ENCODE data around the gene ATP6V1E1. TPM values are rescaled to one million over a fixed set of nuclear protein-coding genes. Genes with fewer than 3 reads are reported as not detected.

Gene ATP6V1E1
- total and polyA plus RNA-seq, 10 of the 15 experiments (the other 5 are each of a cell fraction or from before 2014, with no cell fraction given), result 66.7 to 128 (median 87.9) TPM

GRCh38 chr22:17554814-17555213 lies 73.7 kb downstream of the ATP6V1E1 start:
- DNase-seq (ENCODE audit: low read depth, low spot score) (no peak), FAIRE-seq (no peak), ATAC-seq (no peak)
- WGBS (ENCODE audit: insufficient coverage, insufficient replicate concordance, low lambda C conversion rate, missing lambda C conversion rate), result 82% methylated on average over 3 of the region's 4 CpGs
- Histone ChIP-seq H4K20me1 (ENCODE audit: control insufficient read depth, insufficient read depth) (no peaks in the 10 kb centered on the region), H3K4me1 (ENCODE audit: control insufficient read depth, insufficient read depth, low read length) (no peaks in the 10 kb centered on the region), H3K4me3 (no peak overlapping the region), H3K9ac (ENCODE audit: control insufficient read depth, insufficient read depth, low read length) (no peak overlapping the region), H3K9me3 (replicated peaks; ENCODE audit: control insufficient read depth, insufficient read depth, low read length) (no peaks in the 10 kb centered on the region), H3K27me3 (replicated peaks in 1 of 2; ENCODE audit: control insufficient read depth in 2 of 2, insufficient read depth in 2 of 2, low read length in 1 of 2) (no peaks in the 10 kb centered on the region; a peak in 1 of 4 replicates), H3K79me2 (ENCODE audit: control insufficient read depth, insufficient read depth, low read length) (no peaks in the 10 kb centered on the region), H2AFZ (ENCODE audit: control insufficient read depth, low read depth, low read length) (no peak overlapping the region), H3K27ac (ENCODE audit: control insufficient read depth, insufficient read depth) (no peak overlapping the region), H3K4me2 (ENCODE audit: control insufficient read depth, insufficient read depth) (no peak overlapping the region), H3K36me3 (ENCODE audit: control insufficient read depth in 2 of 2, insufficient read depth in 2 of 2, low read length in 1 of 2) (no peaks in the 10 kb centered on the region)
- ChIA-PET RAD21 (ENCODE audit: unreplicated experiment) (no interaction called here), POLR2A (no interaction called here), CTCF (interaction anchor here (1.1 to 1.9 kb wide), 2 partner anchors 10 to 230 kb away, joined by 3 to 4 read pairs; no protein-coding TSS in a partner anchor), SMC1A (ENCODE audit: uncharacterized antibody, unreplicated experiment) (no interaction called here)
- in situ Hi-C loops (cut with MboI) (no loop called here), intact Hi-C loops (cut with micrococcal nuclease; ENCODE audit: unreplicated experiment) (loop anchor here (5.0 kb wide), 4 partner anchors 172 to 522 kb away; partner anchors contain the start of gene PEX26)
- no TSS peak for BruUV-seq (replicated peaks)
- TF ChIP-seq RELA (IDR thresholded peaks at IDR 0.05; ENCODE audit: borderline replicate concordance, partially characterized antibody) (no peak), NFYB (IDR thresholded peaks at IDR 0.05; ENCODE audit: insufficient read depth, low read depth, low read length) (no peak)

- H3K27ac ChIP-seq (ENCODE audit: control insufficient read depth, insufficient read depth), result no peak overlapping the region
- no peaks in the 10 kb centered on the region for H3K9me3 ChIP-seq (replicated peaks; ENCODE audit: control insufficient read depth, insufficient read depth, low read length)
- no peak for TF ChIP-seq IKZF2 (IDR thresholded peaks at IDR 0.05)
- RAD21 ChIA-PET (ENCODE audit: unreplicated experiment), result no interaction called here
- no peak for DNase-seq (ENCODE audit: low read depth, low spot score)
- 20% methylated on average over 7 of the region's 7 CpGs for WGBS (ENCODE audit: insufficient coverage, insufficient replicate concordance, low lambda C conversion rate, missing lambda C conversion rate)
- no peaks in the 10 kb centered on the region for H3K4me1 ChIP-seq (ENCODE audit: control insufficient read depth, insufficient read depth, low read length)
- H3K4me2 ChIP-seq (ENCODE audit: control insufficient read depth, insufficient read depth), result no peak overlapping the region
- intact Hi-C loops (cut with micrococcal nuclease; ENCODE audit: unreplicated experiment) (no loop called here), in situ Hi-C loops (cut with MboI) (no loop called here)
- no peaks in the 10 kb centered on the region for H3K36me3 ChIP-seq (ENCODE audit: control insufficient read depth in 2 of 2, insufficient read depth in 2 of 2, low read length in 1 of 2)
- no peak overlapping the region for H2AFZ ChIP-seq (ENCODE audit: control insufficient read depth, low read depth, low read length)
- no peaks in the 10 kb centered on the region for H3K79me2 ChIP-seq (ENCODE audit: control insufficient read depth, insufficient read depth, low read length)
- SMC1A ChIA-PET (ENCODE audit: uncharacterized antibody, unreplicated experiment), result no interaction called here
- H3K27me3 ChIP-seq (replicated peaks in 1 of 2; ENCODE audit: control insufficient read depth in 2 of 2, insufficient read depth in 2 of 2, low read length in 1 of 2), result no peaks in the 10 kb centered on the region
- POLR2A ChIA-PET, result interaction anchor here (0.6 kb wide), 1 partner anchor 398 kb away, joined by 4 read pairs; no protein-coding TSS in a partner anchor
- FAIRE-seq, result no peak
- no TSS peak for BruUV-seq (replicated peaks)
- H4K20me1 ChIP-seq (ENCODE audit: control insufficient read depth, insufficient read depth), result no peaks in the 10 kb centered on the region
- no peak overlapping the region for H3K9ac ChIP-seq (ENCODE audit: control insufficient read depth, insufficient read depth, low read length)
- no peak overlapping the region for H3K4me3 ChIP-seq
- CTCF ChIA-PET, result no interaction called here
- ATAC-seq, result no peak
These were observed 75.8 kb downstream of the ATP6V1E1 start for GRCh38 chr22:17552737-17553136.

Measured in GM12878 (cell line).